ENCODE measurements around the gene TCAF1.
A peak's percentile ranks its signal among the peaks of the same experiment; 100 is the strongest.

Gene TCAF1

GRCh38 chr7:143901668-143902331, at the start of gene TCAF1:
TCAF1 (minus strand) TSS chr7:143902176; CDS start chr7:143876608, 25,568 bp downstream.
- peak; percentile 93 for DNase-seq
- peak; percentile 95 for ATAC-seq

GRCh38 chr7:143948733-143949132, 46.8 kb upstream of the TCAF1 start:
- no peak for ATAC-seq
- DNase-seq, result no peak

GRCh38 chr7:143947111-143947510, 45.1 kb upstream of the TCAF1 start:
- no peak for ATAC-seq
- no peak for DNase-seq

- ATAC-seq (no peak), DNase-seq (no peak)
Observed at GRCh38 chr7:143945423-143945822, 43.4 kb upstream of the TCAF1 start.

GRCh38 chr7:143938379-143939243, 36.6 kb upstream of the TCAF1 start:
- ATAC-seq (no peak), DNase-seq (no peak)

- ATAC-seq (no peak), DNase-seq (no peak)
Observed at GRCh38 chr7:143936087-143937009, 34.4 kb upstream of the TCAF1 start.

- no peak for DNase-seq
Observed at GRCh38 chr7:143934526-143935325, 32.8 kb upstream of the TCAF1 start, which contains the start of gene OR2F2. OR2F2 (plus strand) TSS chr7:143935233; CDS start chr7:143935233, 0 bp downstream.

GRCh38 chr7:143931739-143932138, 29.8 kb upstream of the TCAF1 start:
- no peak for ATAC-seq
- DNase-seq, result no peak

More at GRCh38 chr7:143934526-143935325, 32.8 kb upstream of the TCAF1 start, which contains the start of gene OR2F2:
- ATAC-seq, result no peak

- DNase-seq, result no peak
Observed at GRCh38 chr7:143929224-143929920, 27.4 kb upstream of the TCAF1 start.

GRCh38 chr7:143924851-143925250, 22.9 kb upstream of the TCAF1 start:
- no peak for DNase-seq
- no peak for ATAC-seq

More at GRCh38 chr7:143929224-143929920, 27.4 kb upstream of the TCAF1 start:
- ATAC-seq, result peak; percentile 99

GRCh38 chr7:143914938-143915652, 13.1 kb upstream of the TCAF1 start:
- DNase-seq (no peak), ATAC-seq (no peak)

- ATAC-seq (peak; percentile 55), DNase-seq (no peak)
Observed at GRCh38 chr7:143913945-143914615, 12.1 kb upstream of the TCAF1 start.

GRCh38 chr7:143910473-143911248, 8.7 kb upstream of the TCAF1 start:
- ATAC-seq (no peak), DNase-seq (no peak)

- no peak for DNase-seq
- no peak for ATAC-seq
Observed at GRCh38 chr7:143909863-143910262, 7.9 kb upstream of the TCAF1 start.

GRCh38 chr7:143908120-143908519, 6.1 kb upstream of the TCAF1 start:
- no peak for ATAC-seq
- DNase-seq, result no peak

GRCh38 chr7:143906895-143907294, 4.9 kb upstream of the TCAF1 start:
- ATAC-seq (no peak), DNase-seq (no peak)

- ATAC-seq (no peak), DNase-seq (no peak)
Observed at GRCh38 chr7:143906151-143906550, 4.2 kb upstream of the TCAF1 start.

GRCh38 chr7:143905509-143905908, 3.5 kb upstream of the TCAF1 start:
- DNase-seq (no peak), ATAC-seq (no peak)
